Measurements from ENCODE around the gene SLC22A23. TPM values are rescaled to one million over a fixed set of nuclear protein-coding genes. Genes with fewer than 3 reads are reported as not detected.

Gene SLC22A23
- total RNA-seq, 1 donor from 2014 or later, result 14.6 TPM

- no peaks in the 10 kb centered on the region for H3K27me3 Mint-ChIP-seq (ENCODE audit: low read depth)
- DNase-seq (ENCODE audit: low read depth, low spot score), result no peak
- H3K9me3 Mint-ChIP-seq, result peaks cover 5% of the 10 kb centered on the region
- peaks cover 25% of the 10 kb centered on the region for H3K4me1 Mint-ChIP-seq
- H3K36me3 Mint-ChIP-seq (ENCODE audit: low read depth), result peaks cover 8% of the 10 kb centered on the region
- peak overlapping the region; percentile 46 for H3K27ac Mint-ChIP-seq (ENCODE audit: unreplicated experiment)
- H3K4me3 Mint-ChIP-seq, result no peak overlapping the region
- TF ChIP-seq CTCF (conservative IDR thresholded peaks at IDR 0.05), result no peak
These were observed 43.9 kb downstream of the SLC22A23 start for GRCh38 chr6:3412779-3413500.

DNA sequence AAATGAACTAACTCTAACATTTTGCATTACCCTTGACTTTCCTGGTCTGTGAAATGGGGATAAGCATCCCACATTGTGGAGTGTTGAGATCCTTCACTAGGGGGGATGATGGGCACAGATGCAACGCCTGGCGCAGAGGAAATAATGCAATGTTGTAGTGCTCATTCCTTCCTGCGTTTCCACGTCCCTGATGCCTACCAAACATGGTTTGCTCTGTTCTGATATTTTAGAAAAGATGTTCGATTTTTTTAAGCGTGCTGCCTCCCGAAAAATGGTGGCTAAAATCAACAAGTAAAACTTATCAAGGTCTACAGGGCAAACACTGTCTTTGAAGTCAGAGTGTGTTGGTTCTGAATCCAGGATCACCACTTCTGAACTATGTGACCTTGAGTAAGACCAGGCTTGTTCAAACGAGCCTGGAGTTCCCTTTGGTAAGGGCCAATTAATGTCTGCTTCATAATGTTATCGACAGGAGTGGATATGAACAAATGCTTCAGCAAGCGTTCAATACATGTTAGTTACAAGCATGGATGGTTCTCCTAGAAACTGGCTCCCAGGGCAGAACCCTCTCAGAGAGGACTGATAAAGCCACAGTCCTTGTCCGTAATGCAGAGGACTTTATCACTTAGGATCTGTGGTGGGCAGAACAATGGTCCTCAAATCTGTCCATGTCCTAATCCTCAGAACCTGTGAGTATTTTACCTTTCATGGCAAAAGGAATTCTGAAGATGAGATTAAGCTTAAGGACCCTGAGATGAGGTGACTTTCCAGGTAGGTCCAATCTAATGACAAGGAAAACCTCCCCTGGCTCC lies 44.7 kb downstream of the SLC22A23 start:
- Mint-ChIP-seq H3K27me3 (ENCODE audit: low read depth) (no peaks in the 10 kb centered on the region), H3K9me3 (peaks cover 5% of the 10 kb centered on the region), H3K4me3 (no peak overlapping the region), H3K27ac (ENCODE audit: unreplicated experiment) (no peak overlapping the region), H3K36me3 (ENCODE audit: low read depth) (peaks cover 8% of the 10 kb centered on the region), H3K4me1 (peaks cover 25% of the 10 kb centered on the region)
- TF ChIP-seq CTCF (conservative IDR thresholded peaks at IDR 0.05), result no peak
- DNase-seq (ENCODE audit: low read depth, low spot score), result no peak

- Mint-ChIP-seq H3K27ac (ENCODE audit: unreplicated experiment) (no peak overlapping the region), H3K27me3 (ENCODE audit: low read depth) (no peaks in the 10 kb centered on the region), H3K4me3 (no peak overlapping the region), H3K36me3 (ENCODE audit: low read depth) (peaks cover 8% of the 10 kb centered on the region), H3K9me3 (peaks cover 5% of the 10 kb centered on the region), H3K4me1 (peaks cover 29% of the 10 kb centered on the region)
- DNase-seq (ENCODE audit: low read depth, low spot score), result peak; percentile 80
- peak; percentile 74 for TF ChIP-seq CTCF (conservative IDR thresholded peaks at IDR 0.05)
These were observed 46.2 kb downstream of the SLC22A23 start for GRCh38 chr6:3410385-3411360.

GRCh38 chr6:3409699-3410384 lies 47.0 kb downstream of the SLC22A23 start:
- no peak for DNase-seq (ENCODE audit: low read depth, low spot score)
- no peak for TF ChIP-seq CTCF (conservative IDR thresholded peaks at IDR 0.05)
- Mint-ChIP-seq H3K27ac (ENCODE audit: unreplicated experiment) (no peak overlapping the region), H3K4me3 (no peak overlapping the region), H3K4me1 (peaks cover 22% of the 10 kb centered on the region), H3K36me3 (ENCODE audit: low read depth) (peaks cover 8% of the 10 kb centered on the region), H3K27me3 (ENCODE audit: low read depth) (no peaks in the 10 kb centered on the region), H3K9me3 (peaks cover 5% of the 10 kb centered on the region)
